Measurements from ENCODE around the gene EXOC6B. TPM values are rescaled to one million over a fixed set of nuclear protein-coding genes. Genes with fewer than 3 reads are reported as not detected.
A peak's percentile ranks its signal among the peaks of the same experiment; 100 is the strongest.
"Not testable (repeated sequence)": the region's sequence is repeated elsewhere in the genome, so short reads cannot be mapped to it uniquely, and the experiment has no call there.

EXOC6B gene
- total and polyA plus RNA-seq, 5 donors: 17.5 to 127 (median 117) TPM

- 61% methylated on average over 2 of the region's 2 CpGs for WGBS
- Histone ChIP-seq H3K9me3 (ENCODE audit: control insufficient read depth, low read length) (no peaks in the 10 kb centered on the region), H3K4me1 (ENCODE audit: control insufficient read depth, insufficient read depth, low read length) (peaks cover 2% of the 10 kb centered on the region), H3K27ac (ENCODE audit: low read length) (no peak overlapping the region), H3K27me3 (ENCODE audit: control insufficient read depth, insufficient read depth) (no peaks in the 10 kb centered on the region), H3K4me3 (ENCODE audit: low read length) (no peak overlapping the region)
- ATAC-seq (no peak), DNase-seq (no peak)
- intact Hi-C loops (cut with DNase I): no loop called here
Observed at GRCh38 chr2:72678024-72678423, 147.8 kb downstream of the EXOC6B start.

- H3K4me1 ChIP-seq (ENCODE audit: control insufficient read depth, insufficient read depth, low read length): peaks cover 2% of the 10 kb centered on the region
- no peak for DNase-seq
- no peaks in the 10 kb centered on the region for H3K9me3 ChIP-seq (ENCODE audit: control insufficient read depth, low read length)
- WGBS: 72% methylated on average over 5 of the region's 5 CpGs
- no peak for ATAC-seq
- H3K4me3 ChIP-seq (ENCODE audit: low read length): no peak overlapping the region
- no peaks in the 10 kb centered on the region for H3K27me3 ChIP-seq (ENCODE audit: control insufficient read depth, insufficient read depth)
- H3K27ac ChIP-seq (ENCODE audit: low read length): no peak overlapping the region
- intact Hi-C loops (cut with DNase I): no loop called here
Observed at GRCh38 chr2:72676341-72677025, 149.3 kb downstream of the EXOC6B start.

- 82% methylated on average over 8 of the region's 8 CpGs for WGBS
- ATAC-seq: peak; percentile 45 to 52
- peaks cover 2% of the 10 kb centered on the region for H3K4me1 ChIP-seq (ENCODE audit: control insufficient read depth, insufficient read depth, low read length)
- H3K9me3 ChIP-seq (ENCODE audit: control insufficient read depth, low read length): no peaks in the 10 kb centered on the region
- intact Hi-C loops (cut with DNase I): no loop called here
- H3K4me3 ChIP-seq (ENCODE audit: low read length): no peak overlapping the region
- DNase-seq: no peak
- no peak overlapping the region for H3K27ac ChIP-seq (ENCODE audit: low read length)
- no peaks in the 10 kb centered on the region for H3K27me3 ChIP-seq (ENCODE audit: control insufficient read depth, insufficient read depth)
Observed at GRCh38 chr2:72674982-72675915, 150.6 kb downstream of the EXOC6B start.

GRCh38 chr2:72673279-72673678 lies 152.6 kb downstream of the EXOC6B start:
- ATAC-seq (no peak), DNase-seq (no peak)
- Histone ChIP-seq H3K9me3 (ENCODE audit: control insufficient read depth, low read length) (no peaks in the 10 kb centered on the region), H3K27me3 (ENCODE audit: control insufficient read depth, insufficient read depth) (no peaks in the 10 kb centered on the region), H3K27ac (ENCODE audit: low read length) (no peak overlapping the region), H3K4me1 (ENCODE audit: control insufficient read depth, insufficient read depth, low read length) (no peaks in the 10 kb centered on the region), H3K4me3 (ENCODE audit: low read length) (no peak overlapping the region)
- intact Hi-C loops (cut with DNase I): no loop called here
- WGBS: 96% methylated on average over 2 of the region's 2 CpGs

GRCh38 chr2:72669121-72669520 lies 156.7 kb downstream of the EXOC6B start:
- Histone ChIP-seq H3K9me3 (ENCODE audit: control insufficient read depth, low read length) (no peaks in the 10 kb centered on the region), H3K4me3 (ENCODE audit: low read length) (no peak overlapping the region), H3K27me3 (ENCODE audit: control insufficient read depth, insufficient read depth) (no peaks in the 10 kb centered on the region), H3K4me1 (ENCODE audit: control insufficient read depth, insufficient read depth, low read length) (no peaks in the 10 kb centered on the region), H3K27ac (ENCODE audit: low read length) (no peak overlapping the region)
- DNase-seq (no peak), ATAC-seq (no peak)
- 75% methylated on average over 4 of the region's 4 CpGs for WGBS
- intact Hi-C loops (cut with DNase I): no loop called here

GRCh38 chr2:72668647-72669046 lies 157.2 kb downstream of the EXOC6B start:
- no peaks in the 10 kb centered on the region for H3K9me3 ChIP-seq (ENCODE audit: control insufficient read depth, low read length)
- no peaks in the 10 kb centered on the region for H3K4me1 ChIP-seq (ENCODE audit: control insufficient read depth, insufficient read depth, low read length)
- WGBS: 93% methylated on average over 4 of the region's 4 CpGs
- DNase-seq (no peak), ATAC-seq (no peak)
- no peaks in the 10 kb centered on the region for H3K27me3 ChIP-seq (ENCODE audit: control insufficient read depth, insufficient read depth)
- no peak overlapping the region for H3K4me3 ChIP-seq (ENCODE audit: low read length)
- intact Hi-C loops (cut with DNase I): no loop called here
- no peak overlapping the region for H3K27ac ChIP-seq (ENCODE audit: low read length)

GRCh38 chr2:72665448-72665847 lies 160.4 kb downstream of the EXOC6B start:
- no peak overlapping the region for H3K4me3 ChIP-seq (ENCODE audit: low read length)
- 97% methylated on average over 2 of the region's 2 CpGs for WGBS
- H3K9me3 ChIP-seq (ENCODE audit: control insufficient read depth, low read length): no peaks in the 10 kb centered on the region
- H3K27me3 ChIP-seq (ENCODE audit: control insufficient read depth, insufficient read depth): no peaks in the 10 kb centered on the region
- H3K4me1 ChIP-seq (ENCODE audit: control insufficient read depth, insufficient read depth, low read length): peaks cover 2% of the 10 kb centered on the region
- H3K27ac ChIP-seq (ENCODE audit: low read length): no peak overlapping the region
- DNase-seq: no peak
- ATAC-seq: no peak
- intact Hi-C loops (cut with DNase I): no loop called here

GRCh38 chr2:72661985-72662384 lies 163.8 kb downstream of the EXOC6B start:
- DNase-seq (no peak), ATAC-seq (no peak)
- Histone ChIP-seq H3K27me3 (ENCODE audit: control insufficient read depth, insufficient read depth) (no peaks in the 10 kb centered on the region), H3K4me1 (ENCODE audit: control insufficient read depth, insufficient read depth, low read length) (peaks cover 2% of the 10 kb centered on the region), H3K27ac (ENCODE audit: low read length) (no peak overlapping the region), H3K4me3 (ENCODE audit: low read length) (no peak overlapping the region), H3K9me3 (ENCODE audit: control insufficient read depth, low read length) (no peaks in the 10 kb centered on the region)
- intact Hi-C loops (cut with DNase I): no loop called here
- 63% methylated on average over 2 of the region's 2 CpGs for WGBS

GRCh38 chr2:72649810-72650209 lies 176.0 kb downstream of the EXOC6B start:
- Histone ChIP-seq H3K27ac (ENCODE audit: low read length) (no peak overlapping the region), H3K9me3 (ENCODE audit: control insufficient read depth, low read length) (no peaks in the 10 kb centered on the region), H3K4me1 (ENCODE audit: control insufficient read depth, insufficient read depth, low read length) (no peaks in the 10 kb centered on the region), H3K27me3 (ENCODE audit: control insufficient read depth, insufficient read depth) (no peaks in the 10 kb centered on the region), H3K4me3 (ENCODE audit: low read length) (no peak overlapping the region)
- intact Hi-C loops (cut with DNase I): no loop called here
- DNase-seq (peak in 1 of 3 donors; percentile 12), ATAC-seq (no peak)
- 97% methylated on average over 6 of the region's 6 CpGs for WGBS

- H3K27ac ChIP-seq (ENCODE audit: low read length); H3K9me3 ChIP-seq (ENCODE audit: control insufficient read depth, low read length); H3K27me3 ChIP-seq (ENCODE audit: control insufficient read depth, insufficient read depth); H3K4me3 ChIP-seq (ENCODE audit: low read length); H3K4me1 ChIP-seq (ENCODE audit: control insufficient read depth, insufficient read depth, low read length); ATAC-seq; intact Hi-C loops (cut with DNase I): not testable (repeated sequence)
- DNase-seq: peak in 1 of 3 donors; percentile 16
- WGBS: 98% methylated on average over 8 of the region's 8 CpGs
Observed at GRCh38 chr2:72641221-72641620, 184.6 kb downstream of the EXOC6B start.

GRCh38 chr2:72638600-72639211 lies 187.1 kb downstream of the EXOC6B start:
- intact Hi-C loops (cut with DNase I): no loop called here
- DNase-seq (peak in 2 of 3 donors; percentile 35 to 39), ATAC-seq (peak; percentile 16 to 40)
- H3K27ac ChIP-seq (ENCODE audit: low read length): no peak overlapping the region
- H3K27me3 ChIP-seq (ENCODE audit: control insufficient read depth, insufficient read depth): no peaks in the 10 kb centered on the region
- H3K4me1 ChIP-seq (ENCODE audit: control insufficient read depth, insufficient read depth, low read length): no peaks in the 10 kb centered on the region
- H3K4me3 ChIP-seq (ENCODE audit: low read length): no peak overlapping the region
- 78% methylated on average over 6 of the region's 6 CpGs for WGBS
- H3K9me3 ChIP-seq (ENCODE audit: control insufficient read depth, low read length): no peaks in the 10 kb centered on the region
